Measurements from ENCODE around the gene KIDINS220. TPM values are rescaled to one million over a fixed set of nuclear protein-coding genes. Genes with fewer than 3 reads are reported as not detected.

Gene KIDINS220
- total and polyA plus RNA-seq, 9 of the 15 experiments (the other 6 are each of a cell fraction or from before 2014, with no cell fraction given): 15.2 to 48.0 (median 34.4) TPM

DNA sequence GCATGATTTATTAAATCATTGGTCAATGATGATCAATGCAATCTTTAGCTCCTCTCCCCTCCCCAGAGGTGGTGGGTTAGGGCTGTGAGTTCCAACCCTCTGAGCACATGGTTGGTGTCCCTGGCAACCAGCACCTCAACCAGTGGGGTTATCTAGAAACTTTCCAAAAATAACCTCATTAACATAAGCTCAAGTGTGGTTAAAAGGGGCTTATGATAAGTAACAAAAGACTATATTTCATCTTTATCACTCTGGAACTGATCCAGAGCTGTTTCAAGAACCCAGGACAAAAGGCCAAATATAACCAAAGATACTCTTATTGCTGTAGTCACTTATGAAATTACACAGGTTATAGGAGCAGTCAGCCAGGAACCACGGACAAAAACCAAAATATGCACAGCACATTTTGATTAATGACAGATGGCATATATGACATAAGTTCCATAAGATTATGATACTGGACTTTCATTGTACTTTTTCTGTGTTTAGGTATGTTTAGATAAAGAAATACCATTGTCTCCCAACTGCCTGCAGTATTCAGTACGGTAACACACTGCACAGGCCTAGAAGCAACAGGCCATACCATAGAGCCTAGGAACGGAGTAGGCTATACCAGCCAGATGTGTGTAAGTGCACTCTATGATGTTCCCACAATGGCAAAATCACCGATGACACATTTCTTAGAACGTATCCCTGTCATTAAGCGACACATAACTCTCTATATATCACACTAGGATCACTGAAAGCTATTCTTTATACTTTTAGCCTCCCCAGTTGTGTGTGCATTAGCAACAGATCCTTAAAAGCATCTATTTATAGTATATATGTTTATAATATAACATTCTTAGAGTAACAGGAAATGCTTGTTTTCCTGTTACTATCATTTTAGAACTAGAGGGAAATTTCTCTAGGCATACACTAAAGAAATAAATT is 31.9 kb downstream of the KIDINS220 start (continued):
- TF ChIP-seq ZFP30 (CRISPR knock-in tag; IDR thresholded peaks at IDR 0.05; ENCODE audit: borderline replicate concordance) (no peak), SMAD3 (CRISPR knock-in tag; conservative IDR thresholded peaks at IDR 0.05) (no peak), XRCC4 (IDR thresholded peaks at IDR 0.05; ENCODE audit: extremely low read depth, insufficient read depth, insufficient read length) (no peak), CBFA2T3 (IDR thresholded peaks at IDR 0.05) (0 out of 2 replicates have a peak, but pooled peaks have one; percentile 28), ZNF324 (CRISPR knock-in tag; IDR thresholded peaks at IDR 0.05) (no peak), ZNF12 (CRISPR knock-in tag; IDR thresholded peaks at IDR 0.05) (no peak), FOXP1 (CRISPR knock-in tag; IDR thresholded peaks at IDR 0.05) (no peak), ILF3 (IDR thresholded peaks at IDR 0.05; ENCODE audit: borderline replicate concordance) (no peak), ESRRA (IDR thresholded peaks at IDR 0.05; ENCODE audit: borderline replicate concordance, low read depth) (no peak)
- TF ChIP-seq, protein P1, sequence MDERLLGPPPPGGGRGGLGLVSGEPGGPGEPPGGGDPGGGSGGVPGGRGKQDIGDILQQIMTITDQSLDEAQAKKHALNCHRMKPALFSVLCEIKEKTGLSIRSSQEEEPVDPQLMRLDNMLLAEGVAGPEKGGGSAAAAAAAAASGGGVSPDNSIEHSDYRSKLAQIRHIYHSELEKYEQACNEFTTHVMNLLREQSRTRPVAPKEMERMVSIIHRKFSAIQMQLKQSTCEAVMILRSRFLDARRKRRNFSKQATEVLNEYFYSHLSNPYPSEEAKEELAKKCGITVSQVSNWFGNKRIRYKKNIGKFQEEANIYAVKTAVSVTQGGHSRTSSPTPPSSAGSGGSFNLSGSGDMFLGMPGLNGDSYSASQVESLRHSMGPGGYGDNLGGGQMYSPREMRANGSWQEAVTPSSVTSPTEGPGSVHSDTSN (CRISPR knock-in tag; IDR thresholded peaks at IDR 0.05; ENCODE audit: low read depth): no peak
- TF ChIP-seq, protein P1 (tag; conservative IDR thresholded peaks at IDR 0.05; ENCODE audit: low read depth): peak; percentile 52; the same call in 1 of the 2 replicates
- TF ChIP-seq, protein P2, sequence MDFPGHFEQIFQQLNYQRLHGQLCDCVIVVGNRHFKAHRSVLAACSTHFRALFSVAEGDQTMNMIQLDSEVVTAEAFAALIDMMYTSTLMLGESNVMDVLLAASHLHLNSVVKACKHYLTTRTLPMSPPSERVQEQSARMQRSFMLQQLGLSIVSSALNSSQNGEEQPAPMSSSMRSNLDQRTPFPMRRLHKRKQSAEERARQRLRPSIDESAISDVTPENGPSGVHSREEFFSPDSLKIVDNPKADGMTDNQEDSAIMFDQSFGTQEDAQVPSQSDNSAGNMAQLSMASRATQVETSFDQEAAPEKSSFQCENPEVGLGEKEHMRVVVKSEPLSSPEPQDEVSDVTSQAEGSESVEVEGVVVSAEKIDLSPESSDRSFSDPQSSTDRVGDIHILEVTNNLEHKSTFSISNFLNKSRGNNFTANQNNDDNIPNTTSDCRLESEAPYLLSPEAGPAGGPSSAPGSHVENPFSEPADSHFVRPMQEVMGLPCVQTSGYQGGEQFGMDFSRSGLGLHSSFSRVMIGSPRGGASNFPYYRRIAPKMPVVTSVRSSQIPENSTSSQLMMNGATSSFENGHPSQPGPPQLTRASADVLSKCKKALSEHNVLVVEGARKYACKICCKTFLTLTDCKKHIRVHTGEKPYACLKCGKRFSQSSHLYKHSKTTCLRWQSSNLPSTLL (IDR thresholded peaks at IDR 0.05): no peak
- TF ChIP-seq, protein P3, sequence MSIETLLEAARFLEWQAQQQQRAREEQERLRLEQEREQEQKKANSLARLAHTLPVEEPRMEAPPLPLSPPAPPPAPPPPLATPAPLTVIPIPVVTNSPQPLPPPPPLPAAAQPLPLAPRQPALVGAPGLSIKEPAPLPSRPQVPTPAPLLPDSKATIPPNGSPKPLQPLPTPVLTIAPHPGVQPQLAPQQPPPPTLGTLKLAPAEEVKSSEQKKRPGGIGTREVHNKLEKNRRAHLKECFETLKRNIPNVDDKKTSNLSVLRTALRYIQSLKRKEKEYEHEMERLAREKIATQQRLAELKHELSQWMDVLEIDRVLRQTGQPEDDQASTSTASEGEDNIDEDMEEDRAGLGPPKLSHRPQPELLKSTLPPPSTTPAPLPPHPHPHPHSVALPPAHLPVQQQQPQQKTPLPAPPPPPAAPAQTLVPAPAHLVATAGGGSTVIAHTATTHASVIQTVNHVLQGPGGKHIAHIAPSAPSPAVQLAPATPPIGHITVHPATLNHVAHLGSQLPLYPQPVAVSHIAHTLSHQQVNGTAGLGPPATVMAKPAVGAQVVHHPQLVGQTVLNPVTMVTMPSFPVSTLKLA (conservative IDR thresholded peaks at IDR 0.05): peak in 1 of 2 experiments; percentile 27; a peak in 1 of 4 replicates
- TF ChIP-seq, protein P4, sequence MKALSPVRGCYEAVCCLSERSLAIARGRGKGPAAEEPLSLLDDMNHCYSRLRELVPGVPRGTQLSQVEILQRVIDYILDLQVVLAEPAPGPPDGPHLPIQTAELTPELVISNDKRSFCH (CRISPR knock-in tag; IDR thresholded peaks at IDR 0.05): no peak
- TF ChIP-seq, protein P4 (tag; IDR thresholded peaks at IDR 0.05): no peak

Measured in K562 (cell line).